ENCODE results near the gene SEMA6B.

SEMA6B gene

GRCh38 chr19:4525563-4526002, 33.9 kb downstream of the SEMA6B start:
- no peak for DNase-seq (ENCODE audit: low spot score)

- DNase-seq (ENCODE audit: low spot score), result peak; percentile 68
Measured at GRCh38 chr19:4524808-4525562, 34.5 kb downstream of the SEMA6B start.

- DNase-seq (ENCODE audit: low spot score), result no peak
Measured at GRCh38 chr19:4523306-4524110, 36.0 kb downstream of the SEMA6B start.

GRCh38 chr19:4522291-4523002, 37.0 kb downstream of the SEMA6B start:
- DNase-seq (ENCODE audit: low spot score), result no peak

GRCh38 chr19:4521888-4522242, 37.6 kb downstream of the SEMA6B start:
- no peak for DNase-seq (ENCODE audit: low spot score)

- DNase-seq (ENCODE audit: low spot score), result no peak
Measured at GRCh38 chr19:4521170-4521887, 38.2 kb downstream of the SEMA6B start.

- no peak for DNase-seq (ENCODE audit: low spot score)
Measured at GRCh38 chr19:4519521-4520277, 39.8 kb downstream of the SEMA6B start.

GRCh38 chr19:4519172-4519496, 40.4 kb downstream of the SEMA6B start:
- no peak for DNase-seq (ENCODE audit: low spot score)

- no peak for DNase-seq (ENCODE audit: low spot score)
Measured at GRCh38 chr19:4518345-4519171, 40.9 kb downstream of the SEMA6B start, which contains the start of gene PLIN4. Gene PLIN4, minus strand, starts transcription at chr19:4518486. Its CDS starts 214 bp downstream, at chr19:4518272.

- DNase-seq (ENCODE audit: low spot score), result no peak
Measured at GRCh38 chr19:4517451-4518057, 41.9 kb downstream of the SEMA6B start.

GRCh38 chr19:4516939-4517300, 42.6 kb downstream of the SEMA6B start:
- DNase-seq (ENCODE audit: low spot score), result no peak

GRCh38 chr19:4516199-4516938, 43.1 kb downstream of the SEMA6B start:
- no peak for DNase-seq (ENCODE audit: low spot score)

- DNase-seq (ENCODE audit: low spot score), result no peak
Measured at GRCh38 chr19:4515732-4516131, 43.8 kb downstream of the SEMA6B start.

- DNase-seq (ENCODE audit: low spot score), result no peak
Measured at GRCh38 chr19:4513248-4513647, 46.2 kb downstream of the SEMA6B start.

- DNase-seq (ENCODE audit: low spot score), result no peak
Measured at GRCh38 chr19:4512070-4512469, 47.4 kb downstream of the SEMA6B start.

GRCh38 chr19:4511300-4512054, 48.0 kb downstream of the SEMA6B start:
- DNase-seq (ENCODE audit: low spot score), result no peak

GRCh38 chr19:4510435-4511255, 48.8 kb downstream of the SEMA6B start:
- DNase-seq (ENCODE audit: low spot score), result no peak

- DNase-seq (ENCODE audit: low spot score), result no peak
Measured at GRCh38 chr19:4508698-4509097, 50.8 kb downstream of the SEMA6B start.
